ENCODE data around the gene MAP2K5.

The MAP2K5 gene

DNA sequence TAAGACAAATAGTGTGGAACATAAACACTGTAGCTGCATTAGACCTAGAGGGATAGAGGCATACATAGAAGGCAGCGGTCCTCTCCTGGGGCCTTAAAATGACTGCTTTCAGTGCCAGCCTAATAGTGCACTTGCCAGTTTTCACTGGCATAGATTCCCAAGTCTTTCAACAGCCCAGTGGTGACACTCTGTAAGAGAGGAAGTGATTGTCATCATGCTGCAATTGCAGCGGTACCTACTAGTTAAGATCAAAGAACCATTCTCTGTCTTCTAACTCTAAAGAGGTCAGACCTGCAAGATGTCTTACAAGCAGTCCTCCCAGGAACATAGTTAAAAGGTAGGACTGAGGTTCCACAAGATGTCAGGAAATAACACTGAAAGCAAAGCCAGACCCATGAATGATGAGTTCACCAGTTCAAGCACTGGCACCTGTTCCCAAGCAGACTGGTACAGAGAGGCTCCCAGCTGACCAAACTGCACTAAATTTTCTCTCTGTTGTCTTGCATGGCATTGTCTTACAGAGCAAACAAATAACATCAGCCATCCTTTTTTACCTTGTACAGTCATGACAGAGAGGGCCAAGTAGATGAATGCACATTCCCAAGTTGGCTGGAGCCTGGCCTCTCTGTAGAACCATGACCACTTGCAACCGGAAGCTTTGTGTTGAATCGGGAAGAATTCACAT is 182.3 kb downstream of the MAP2K5 start:
- DNase-seq (ENCODE audit: low spot score), result no peak

DNA sequence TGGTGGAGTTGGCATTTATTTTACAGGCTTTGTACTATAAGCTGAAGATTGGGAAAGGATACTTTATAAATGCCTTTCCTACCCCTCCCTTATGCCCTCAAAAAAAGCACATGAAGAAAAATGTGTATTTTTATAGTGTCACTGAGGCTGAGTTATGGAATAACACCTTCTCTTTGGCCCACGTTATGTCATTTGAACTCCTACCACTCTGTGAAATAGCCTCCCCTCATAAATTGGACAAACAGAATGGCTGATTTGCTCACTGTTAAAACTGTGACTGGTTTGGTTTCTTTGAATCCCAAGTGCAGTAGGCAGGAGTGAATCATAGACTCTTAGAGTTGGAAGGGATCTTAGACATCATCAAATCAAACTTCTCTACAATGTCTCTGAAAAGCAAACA is 187.6 kb downstream of the MAP2K5 start:
- DNase-seq (ENCODE audit: low spot score), result no peak

DNA sequence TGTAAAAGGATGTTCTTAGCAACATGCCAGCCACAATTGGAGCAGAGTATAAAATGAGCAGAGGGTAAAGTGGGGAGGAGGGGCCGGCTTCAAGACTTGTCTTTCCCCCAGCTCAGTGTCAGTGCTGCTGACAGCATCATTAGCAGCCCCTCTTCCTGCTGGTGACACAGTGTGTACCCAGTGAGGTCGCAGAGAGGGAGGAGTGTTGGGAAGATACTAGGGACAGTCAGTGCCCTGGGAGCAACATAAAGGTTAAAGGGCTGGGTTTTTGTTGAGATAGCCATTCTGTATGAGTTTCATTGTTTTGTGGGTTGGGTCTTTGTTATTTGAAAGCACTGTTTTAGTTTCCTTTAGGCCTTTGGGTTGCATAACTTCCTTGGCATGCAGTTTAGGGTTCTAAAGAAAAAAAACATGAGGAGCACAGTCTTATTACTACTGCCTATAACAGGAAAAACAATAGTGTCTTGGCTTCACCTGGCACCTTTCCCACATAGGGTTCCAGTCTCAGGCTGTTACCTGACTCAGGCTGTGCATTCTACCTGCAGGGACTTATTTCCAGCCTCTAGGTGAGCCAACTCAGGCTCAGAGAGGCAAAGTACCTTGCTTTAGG is 188.7 kb downstream of the MAP2K5 start:
- no peak for DNase-seq (ENCODE audit: low spot score)

DNA sequence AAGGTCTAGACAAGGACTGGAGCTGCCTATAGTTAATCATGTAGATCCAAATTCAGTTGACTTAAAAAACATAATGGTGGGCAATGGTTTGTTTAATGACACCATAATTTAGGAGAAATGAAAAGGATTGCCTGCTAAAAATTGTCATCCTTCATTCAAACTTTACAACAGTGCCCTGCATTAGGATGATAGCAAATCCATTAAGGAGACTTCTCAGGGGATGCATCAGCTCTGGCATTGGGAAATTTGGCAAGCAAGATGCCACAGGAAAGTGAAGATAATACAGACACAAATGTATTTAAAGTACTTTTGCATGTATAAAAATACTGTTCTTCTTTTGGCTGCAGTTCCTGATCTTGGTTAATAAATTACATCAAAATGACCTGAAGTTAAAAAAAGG is 189.7 kb downstream of the MAP2K5 start:
- no peak for DNase-seq (ENCODE audit: low spot score)

DNA sequence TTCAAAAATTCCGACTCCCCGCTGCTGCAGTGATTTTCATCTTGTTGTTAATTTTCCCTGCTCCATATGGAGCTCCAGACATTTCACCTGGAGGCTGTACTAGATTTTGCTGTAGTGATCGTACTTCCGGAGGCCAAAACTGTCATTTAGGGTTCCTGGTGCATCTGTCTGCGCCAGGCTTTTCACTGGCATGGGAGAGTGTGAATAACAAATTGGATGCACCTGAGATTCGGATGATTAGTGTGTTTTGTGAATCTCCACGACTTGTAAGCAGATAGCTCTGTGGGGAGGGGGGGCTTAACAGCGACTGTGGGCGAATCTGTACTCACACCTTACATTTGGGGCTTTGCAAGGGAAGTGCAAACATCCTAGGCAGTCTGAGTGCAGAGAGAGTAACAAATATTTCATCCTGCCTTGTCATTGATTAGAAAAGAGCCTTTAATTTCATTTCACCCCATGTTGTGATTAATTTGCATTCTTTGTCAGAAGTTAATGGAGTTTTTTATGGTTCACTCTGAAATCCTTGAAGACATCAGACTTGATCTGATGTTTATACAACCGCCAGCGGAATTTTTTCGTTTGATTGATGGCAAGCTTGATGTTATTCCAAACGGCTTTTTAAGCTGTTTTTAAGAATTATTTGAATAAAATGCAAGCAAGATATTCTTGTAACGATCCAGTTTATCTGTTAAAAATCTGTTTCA is 190.3 kb downstream of the MAP2K5 start:
- no peak for DNase-seq (ENCODE audit: low spot score)

DNA sequence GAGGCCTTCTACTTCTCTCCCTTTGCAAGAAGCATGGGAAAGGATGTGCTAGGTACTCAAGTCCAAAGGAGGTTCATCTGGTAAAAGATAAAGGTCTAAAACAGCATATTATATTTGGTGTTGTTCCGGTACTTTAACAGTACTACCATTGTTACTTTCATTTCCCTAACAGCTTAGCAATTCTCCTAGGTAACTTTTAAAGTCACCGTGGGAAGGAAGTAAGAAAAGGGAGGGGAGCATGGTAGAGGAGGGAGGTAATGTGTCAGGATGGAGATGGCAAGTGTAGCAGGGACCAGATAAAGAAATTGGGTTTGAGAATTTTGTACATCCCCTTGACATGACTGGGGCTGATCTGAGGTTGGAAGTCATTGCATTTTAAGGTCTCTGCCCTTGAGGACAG is 193.4 kb downstream of the MAP2K5 start:
- no peak for DNase-seq (ENCODE audit: low spot score)

DNA sequence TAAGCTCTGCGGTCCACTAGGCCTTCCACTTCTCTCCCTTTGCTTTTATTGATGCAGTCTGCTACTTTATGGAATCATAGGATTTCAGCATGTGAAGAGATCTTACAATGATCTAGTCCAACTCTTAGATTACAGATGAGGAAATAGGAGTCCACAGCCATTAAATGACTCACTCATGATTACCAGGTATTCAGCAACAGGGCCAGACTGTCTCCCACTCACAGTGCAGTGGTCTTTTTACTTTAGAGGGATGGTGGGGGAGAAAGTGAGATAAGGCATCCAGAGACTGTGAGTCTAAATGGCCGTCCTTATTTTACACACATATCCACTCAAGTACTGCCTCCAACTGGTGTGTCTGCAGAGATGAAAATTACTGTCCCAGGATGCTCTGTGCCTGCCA is 194.3 kb downstream of the MAP2K5 start:
- no peak for DNase-seq (ENCODE audit: low spot score)

DNA sequence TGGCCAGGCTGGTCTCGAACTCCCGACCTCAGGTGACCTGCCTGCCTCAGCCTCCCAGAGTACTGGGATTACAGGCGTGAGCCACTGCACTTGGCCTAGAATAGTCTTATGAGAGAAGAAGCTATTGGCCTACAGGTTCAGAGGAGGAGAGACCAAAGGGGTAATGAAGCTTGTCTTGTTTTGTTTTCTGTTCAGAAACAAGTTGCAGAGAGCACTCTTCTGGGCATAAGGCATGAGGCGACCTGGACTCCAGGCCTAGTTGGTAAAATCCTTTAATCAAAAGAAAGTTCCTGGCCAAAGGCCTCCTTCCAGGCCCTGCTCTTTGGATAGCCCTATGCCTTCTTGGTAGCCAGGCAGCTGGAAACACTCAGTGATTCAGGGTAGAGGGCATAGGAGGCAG is 195.6 kb downstream of the MAP2K5 start:
- DNase-seq (ENCODE audit: low spot score), result no peak

DNA sequence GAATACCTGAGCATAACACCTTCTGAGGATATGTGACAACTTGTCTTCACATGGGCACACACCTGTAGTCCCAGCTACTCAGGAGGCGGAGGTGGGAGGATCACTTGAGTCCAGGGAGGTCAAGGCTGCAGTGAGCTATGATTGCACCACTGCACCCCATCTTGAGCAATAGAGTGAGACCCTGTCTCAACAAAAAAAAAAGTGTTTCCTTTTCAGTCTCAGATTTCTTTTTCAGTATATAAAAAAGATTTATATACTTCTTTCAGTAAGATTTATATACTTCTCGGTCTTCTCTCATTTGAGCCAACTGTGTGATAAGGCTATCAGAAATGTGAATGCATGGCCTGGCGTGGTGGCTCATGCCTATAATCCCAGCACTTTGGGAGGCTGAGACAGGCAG is 197.9 kb downstream of the MAP2K5 start:
- DNase-seq (ENCODE audit: low spot score), result no peak

DNA sequence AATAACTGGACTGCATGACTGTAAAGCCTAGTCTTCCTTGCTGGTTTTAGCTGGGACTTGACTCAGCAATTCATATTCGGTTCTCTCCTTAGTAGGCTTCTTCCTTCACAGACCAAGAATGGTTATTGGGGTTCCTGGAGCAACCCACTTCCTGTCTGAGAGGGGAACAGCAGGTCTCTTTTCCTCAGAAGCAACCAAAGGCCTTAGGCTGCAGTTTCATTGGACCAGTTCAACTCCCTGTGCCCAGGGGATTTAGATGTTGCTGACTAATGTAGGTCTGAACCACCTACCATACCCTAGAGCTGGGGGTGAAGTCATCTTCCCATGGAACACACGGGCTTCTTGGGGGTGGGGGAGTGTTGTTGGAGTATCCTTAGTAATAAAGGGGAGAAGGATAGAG is 198.8 kb downstream of the MAP2K5 start:
- DNase-seq (ENCODE audit: low spot score), result no peak

DNA sequence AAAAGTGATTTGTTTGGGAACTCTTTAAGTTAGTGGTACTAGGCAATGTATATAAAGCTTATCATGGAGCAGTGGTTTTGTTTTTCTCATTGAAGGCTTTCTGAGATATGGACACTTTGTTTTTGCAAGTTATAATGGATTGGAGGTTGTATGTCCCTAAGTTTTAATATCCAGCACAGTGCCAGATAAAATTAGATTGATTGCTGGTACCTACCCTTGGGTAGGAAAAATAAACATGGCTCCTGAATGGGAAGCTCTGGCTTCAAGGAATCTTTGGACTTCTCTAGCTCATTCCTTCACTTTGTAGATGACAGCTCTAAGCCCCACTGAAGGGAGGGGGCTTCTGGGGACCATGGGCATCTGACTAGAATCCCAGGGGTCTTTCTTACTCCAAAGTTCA is 201.1 kb downstream of the MAP2K5 start:
- no peak for DNase-seq (ENCODE audit: low spot score)

DNA sequence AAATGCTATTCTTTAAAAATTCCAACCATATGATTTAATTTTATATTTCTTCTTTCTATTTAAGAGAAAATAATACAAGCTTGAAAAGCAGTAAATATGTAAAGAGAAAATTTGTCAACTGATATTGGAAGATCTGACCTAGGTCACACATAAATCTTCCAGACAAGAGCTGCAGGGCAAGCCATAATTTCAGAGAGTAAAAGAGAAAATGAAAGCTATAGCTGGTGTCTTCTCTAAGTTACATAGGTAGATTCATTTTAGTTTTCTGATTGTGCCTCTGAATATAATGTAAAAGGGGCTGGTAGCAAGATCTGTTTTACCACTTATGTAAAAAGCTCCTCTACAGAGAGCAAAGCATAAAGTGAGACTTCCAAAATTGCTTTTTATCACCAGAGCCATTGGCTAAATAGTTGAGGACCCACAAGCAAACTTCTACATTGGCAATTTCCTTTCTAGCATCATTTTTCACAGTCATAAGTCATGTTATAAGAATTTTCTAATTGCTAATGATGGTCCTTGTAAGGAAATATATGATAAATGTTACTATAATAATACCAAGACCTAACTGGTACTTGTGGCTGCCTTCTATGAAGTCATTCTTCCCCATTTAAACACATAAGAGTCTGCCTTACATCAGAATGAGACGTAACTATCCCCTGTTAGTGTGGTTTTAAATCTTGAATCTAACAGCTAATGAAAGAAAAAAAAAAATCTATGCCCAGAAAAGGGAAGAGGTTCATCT is 202.0 kb downstream of the MAP2K5 start:
- DNase-seq (ENCODE audit: low spot score), result no peak

DNA sequence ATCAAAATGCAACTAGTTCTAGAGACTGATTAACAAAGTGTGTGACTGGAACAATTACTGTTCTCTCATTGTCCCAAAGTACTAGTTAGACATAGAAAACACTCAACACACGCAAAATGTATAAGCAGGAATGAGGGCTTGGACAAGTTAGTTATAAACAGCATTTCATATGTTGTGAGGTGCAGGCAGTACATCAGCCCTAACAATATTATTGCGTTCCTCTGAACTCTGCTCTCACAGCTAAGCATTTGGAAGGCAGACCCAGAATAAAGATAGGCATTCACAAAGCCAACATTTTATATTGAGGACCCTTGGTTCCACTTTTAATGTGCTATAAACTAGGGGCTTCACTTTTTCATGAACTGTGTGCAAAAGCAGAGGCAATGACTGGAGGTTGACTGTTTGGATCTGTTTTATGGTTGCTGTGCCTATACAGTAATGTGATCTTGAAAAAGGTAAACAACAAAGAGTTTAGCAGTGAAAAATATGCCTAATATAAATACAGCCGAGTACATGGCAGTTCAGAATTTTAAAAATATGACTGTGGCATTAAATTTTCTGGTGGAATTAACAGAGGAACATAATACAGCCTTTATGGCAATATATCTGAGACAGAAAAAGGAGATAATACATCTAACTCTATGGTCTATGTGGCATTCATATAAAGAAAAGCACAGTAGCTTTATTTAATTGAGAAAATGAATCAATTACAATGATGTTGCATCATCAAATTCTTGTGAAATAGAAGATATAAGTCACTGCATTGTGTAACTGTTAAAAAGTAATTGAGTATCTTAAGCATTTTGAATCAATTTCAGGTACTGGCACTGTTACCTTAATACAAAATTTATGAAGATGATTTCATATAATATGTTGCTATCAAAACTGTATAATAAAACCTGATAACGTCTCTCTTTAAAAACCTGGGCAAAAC is 202.8 kb downstream of the MAP2K5 start:
- DNase-seq (ENCODE audit: low spot score), result no peak

DNA sequence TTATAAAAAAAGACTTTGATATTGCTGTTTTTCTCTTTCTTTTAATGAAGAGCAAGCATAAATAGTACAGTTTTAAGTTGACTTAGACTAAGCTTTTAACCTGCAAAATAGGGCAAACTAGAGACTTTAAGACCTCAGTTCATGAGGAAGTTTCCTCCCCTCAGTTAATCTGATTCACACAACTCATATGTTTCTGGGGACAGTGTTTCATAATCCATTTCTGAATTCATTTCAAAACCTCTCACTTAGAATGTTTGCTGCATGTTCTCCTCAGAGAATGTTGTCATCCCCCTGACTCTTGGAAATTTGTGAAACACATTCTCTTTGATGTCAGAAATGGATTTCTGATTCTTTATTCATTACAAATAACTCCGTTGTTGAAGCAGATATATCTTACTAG is 203.5 kb downstream of the MAP2K5 start:
- DNase-seq (ENCODE audit: low spot score), result no peak

DNA sequence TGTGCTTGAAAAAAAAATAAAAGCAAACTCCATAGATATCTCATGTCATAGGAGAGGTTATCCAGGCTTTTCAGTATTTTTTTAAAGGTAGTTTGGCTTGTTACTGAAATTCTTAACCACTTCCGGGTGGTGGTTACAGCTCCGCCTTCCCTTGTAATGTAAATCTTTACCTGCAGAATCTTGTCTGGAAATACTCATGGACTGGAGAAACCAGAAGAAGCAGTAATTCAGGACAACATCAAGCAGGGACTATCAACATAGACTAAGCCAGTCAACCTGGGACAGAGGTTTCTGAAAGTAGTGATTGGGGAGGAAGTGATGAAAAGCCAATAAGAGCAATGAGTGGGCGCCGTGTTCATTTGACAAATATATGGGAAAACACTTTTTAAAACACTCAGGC is 203.9 kb downstream of the MAP2K5 start:
- DNase-seq (ENCODE audit: low spot score), result no peak

DNA sequence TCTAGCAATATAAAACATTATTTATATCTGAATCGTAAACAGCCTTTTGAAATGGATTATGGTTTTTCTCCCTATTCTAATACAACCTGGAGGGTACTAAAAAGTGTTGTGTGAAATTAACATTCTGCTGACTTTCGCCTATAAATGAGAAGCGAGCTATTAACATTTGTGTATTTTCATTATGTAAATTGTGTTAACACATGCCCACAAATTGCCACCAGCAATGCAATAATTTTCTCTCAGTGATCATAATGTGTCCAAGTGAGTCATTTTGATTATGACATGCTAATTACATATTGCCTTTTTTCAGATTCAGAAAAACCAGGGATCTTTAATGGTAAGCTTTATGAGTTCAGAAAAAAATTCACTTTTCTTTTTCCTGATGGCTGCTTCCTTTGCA is 205.4 kb downstream of the MAP2K5 start:
- no peak for DNase-seq (ENCODE audit: low spot score)

DNA sequence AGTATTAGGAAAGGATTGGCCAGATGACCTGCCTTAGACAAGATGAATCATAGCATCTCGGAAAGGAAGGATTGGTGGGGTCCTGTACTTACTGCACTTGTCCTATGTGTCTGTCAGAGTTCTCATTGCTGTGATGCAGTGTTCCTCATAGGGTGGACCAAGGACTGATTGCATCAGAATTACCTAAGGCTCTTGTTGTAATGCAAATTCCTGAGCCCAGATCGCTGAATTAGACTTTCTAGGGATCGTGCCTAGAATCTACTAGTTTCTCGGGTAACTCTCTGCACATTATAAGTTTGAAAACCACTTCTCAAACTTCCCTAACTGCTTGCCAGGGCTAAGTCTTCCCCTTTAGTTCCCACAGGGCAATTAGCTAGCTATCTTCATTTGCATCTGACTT is 207.9 kb downstream of the MAP2K5 start:
- DNase-seq (ENCODE audit: low spot score), result no peak

DNA sequence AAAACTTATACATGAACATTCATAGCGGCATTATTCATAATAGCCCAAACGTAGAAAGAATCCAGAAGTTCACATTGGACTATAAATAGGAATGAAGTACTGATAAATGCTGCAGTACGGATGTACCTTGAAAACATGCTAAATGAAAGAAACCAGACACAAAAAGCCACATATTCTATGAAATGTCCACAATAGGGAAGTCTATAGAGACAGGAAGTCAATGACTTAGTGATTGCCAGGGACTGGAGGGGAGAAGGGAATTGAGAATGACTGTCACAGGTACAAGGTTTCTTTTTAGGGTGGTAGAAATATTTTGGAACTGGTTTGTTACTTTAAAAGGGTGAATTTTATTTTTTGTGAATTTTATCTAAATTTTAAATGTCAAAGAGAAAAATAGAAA is 211.4 kb downstream of the MAP2K5 start:
- no peak for DNase-seq (ENCODE audit: low spot score)

DNA sequence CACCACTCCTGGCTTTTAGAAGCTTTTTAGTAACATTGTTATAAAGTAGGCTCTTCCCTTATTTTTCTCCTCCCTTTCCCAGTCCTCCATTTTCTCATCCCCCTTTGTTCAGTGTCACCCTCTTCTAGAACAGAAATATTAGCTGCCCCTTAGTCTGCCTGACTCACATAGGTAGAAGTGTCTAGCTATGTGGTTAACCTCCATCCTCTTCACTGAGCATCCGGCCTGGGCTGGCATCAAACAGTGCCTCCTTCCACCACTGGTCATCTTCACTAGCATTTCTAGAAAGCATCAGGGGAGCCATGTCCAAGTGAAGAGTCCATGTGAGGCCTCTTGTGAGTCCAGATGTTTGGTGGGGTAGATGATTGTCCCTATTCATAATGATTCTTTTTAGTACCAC is 212.8 kb downstream of the MAP2K5 start:
- no peak for DNase-seq (ENCODE audit: low spot score)

DNA sequence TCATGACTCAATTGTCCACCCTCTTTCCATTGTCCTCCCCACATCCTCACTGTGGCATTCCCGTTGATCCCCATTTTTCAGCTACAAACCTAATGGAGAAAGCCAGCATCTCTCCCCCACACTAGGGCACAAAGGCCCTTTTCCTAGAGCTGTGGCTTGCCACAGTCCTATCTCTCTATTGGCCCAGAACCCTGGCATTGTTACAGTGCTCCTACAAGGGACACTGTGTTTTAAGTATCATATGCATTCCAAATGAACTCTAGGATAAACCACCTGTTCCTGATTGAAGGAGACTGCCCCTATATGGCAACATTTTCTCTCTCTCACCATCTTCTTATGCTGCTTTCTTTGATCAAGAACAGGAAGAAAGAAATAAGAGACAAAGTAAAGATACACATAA is 213.4 kb downstream of the MAP2K5 start:
- no peak for DNase-seq (ENCODE audit: low spot score)

DNA sequence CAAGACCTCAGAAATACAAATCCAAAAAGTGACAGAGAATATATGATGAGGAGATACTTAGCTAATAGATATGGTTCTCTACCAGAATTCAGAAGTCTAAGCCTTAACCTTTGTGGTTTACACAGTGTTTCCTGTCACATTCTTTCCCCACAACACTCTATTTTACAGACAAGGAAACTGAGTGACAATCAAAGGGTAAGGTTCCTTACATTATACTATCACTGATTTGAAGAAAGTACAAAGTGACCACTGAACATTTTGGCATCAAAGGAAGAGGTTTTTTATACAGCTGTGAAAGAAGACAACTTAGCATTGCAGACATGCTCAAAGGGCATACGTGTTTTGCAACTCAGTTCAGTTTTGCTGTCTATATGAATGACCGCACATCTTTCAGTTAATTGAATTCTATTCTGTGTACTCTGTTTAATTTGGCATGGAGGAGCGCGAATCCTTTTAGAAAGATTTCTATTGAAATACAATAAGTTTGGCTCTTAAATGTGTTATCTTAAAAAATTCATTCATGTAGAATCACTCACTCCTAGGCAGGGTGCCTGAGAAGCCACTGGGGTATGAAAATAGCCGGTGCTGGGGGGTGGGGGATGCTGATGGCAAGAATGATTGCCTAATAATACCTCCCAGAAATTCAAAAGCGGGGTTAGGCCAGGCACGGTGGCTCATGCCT is 216.3 kb downstream of the MAP2K5 start:
- no peak for DNase-seq (ENCODE audit: low spot score)
